HL-60 (cell line): ENCODE data around the gene JAK1.

Experiments used
- CTCF ChIP-seq: IDR thresholded peaks from one replicate; pipeline ENCODE4 v1.5.1; 2011; ENCODE audit warnings: low read length, control low read depth, inconsistent platforms; ENCODE audit not compliant: insufficient read depth
- REST ChIP-seq: IDR thresholded peaks from 2 replicates; pipeline ENCODE4 v1.6.1; 2012; ENCODE audit warnings: low read depth; ENCODE audit not compliant: insufficient replicate concordance

GRCh38 chr1:64861611-64862010, 104.7 kb downstream of the JAK1 start:
- no peak for TF ChIP-seq CTCF
- TF ChIP-seq REST = no peak
